SIG-M5 treated with dmso at 0.1 percent for 504 hours (cell line): ENCODE measurements around the gene KIAA1328.

ENCODE experiments used
- DNase-seq: peaks from one replicate; lab custom pipeline; 2025; ENCODE audit not compliant: unreplicated experiment; lab: John Stamatoyannopoulos, UW

The KIAA1328 gene

DNA sequence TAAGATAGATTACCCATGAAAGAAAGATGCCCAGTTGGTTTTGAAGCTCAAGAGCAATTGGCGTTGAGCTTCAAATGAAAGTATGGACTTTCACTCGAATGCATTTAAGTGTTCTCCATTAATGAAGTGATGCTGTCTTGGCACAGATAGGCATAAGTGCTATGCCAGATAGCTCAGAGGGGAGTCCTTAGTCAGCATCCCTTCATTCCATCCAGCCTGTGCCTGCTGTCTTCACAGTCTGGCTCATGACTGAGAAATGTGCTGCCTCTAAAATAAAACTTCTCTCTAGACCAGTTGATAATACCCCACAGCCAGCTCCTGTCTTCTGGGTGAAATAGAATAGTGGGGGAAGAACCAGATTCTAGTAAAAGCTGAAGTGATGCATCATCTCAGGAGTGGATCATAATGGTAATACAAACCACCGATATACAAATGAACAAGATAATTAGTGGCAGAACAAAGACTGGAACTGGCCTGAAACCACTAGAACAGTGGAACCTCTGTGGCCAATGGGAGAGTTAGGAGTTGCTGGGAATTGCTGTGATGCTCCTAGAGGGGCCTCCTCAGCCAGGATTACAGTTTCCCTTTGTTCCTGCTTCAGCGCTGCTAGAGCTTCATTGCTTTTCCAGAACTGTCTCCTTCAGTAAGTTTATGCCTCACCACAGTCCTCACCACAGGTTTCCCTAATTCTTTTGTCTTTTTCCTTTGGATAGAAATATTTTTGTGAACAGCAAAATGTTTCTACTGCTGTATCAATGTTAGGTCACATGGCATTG is 359.3 kb downstream of the KIAA1328 start:
- DNase-seq: no peak

DNA sequence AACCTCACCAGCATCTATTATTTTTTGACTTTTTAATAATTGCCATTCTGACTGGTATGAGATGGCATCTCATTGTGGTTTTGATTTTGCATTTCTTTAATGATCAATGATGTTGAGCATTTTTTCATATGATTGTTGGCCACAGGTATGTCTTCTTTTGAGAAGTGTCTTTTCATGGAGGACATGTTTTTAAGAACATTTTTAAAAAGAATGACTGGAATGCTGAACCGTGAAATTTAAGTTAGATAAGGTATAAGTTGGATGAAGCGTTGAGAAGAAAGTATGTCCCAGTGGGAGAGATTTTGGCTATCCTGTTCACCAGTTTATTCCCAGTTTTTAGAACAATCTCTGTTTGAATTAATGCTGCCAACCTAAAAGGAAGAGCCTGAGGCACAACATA is 370.8 kb downstream of the KIAA1328 start:
- DNase-seq: no peak

DNA sequence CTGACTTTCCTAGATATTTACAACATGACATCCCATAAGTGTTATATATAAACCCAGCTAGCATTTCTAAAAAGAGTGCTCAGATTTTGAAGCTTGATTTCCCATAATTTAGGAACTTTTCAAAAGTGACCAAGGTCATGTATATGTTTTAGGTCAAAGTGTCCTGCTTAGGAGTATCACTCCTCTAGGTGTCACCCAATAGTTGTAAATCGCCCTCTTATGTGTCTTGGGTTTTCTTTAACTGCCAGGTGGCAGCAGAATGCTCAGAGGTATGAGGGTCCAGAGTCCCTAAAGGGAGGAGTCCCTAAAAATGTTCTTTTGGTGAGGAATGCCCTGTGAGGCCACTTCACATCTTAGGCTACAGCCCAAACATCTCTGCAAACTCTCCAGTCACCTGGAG is 378.4 kb downstream of the KIAA1328 start:
- DNase-seq: no peak

DNA sequence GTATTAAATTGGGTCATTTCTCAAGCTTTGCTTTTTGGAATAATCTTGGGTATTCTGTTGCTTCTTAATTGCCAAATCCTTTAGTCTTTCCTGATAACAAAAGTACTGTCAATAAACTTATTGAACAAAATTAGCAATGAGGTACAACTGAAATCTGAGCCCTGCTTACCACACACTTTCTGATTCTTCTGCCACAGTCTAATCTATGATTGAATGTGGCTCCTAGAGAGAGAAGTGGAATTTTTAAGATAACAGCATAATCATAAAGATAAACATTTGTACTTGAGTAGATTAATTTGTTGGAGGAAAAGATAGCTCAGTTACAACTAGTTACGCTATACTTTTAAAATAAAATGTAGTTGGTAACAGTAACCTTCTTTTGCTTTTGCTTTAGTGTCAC is 381.9 kb downstream of the KIAA1328 start:
- DNase-seq: no peak

DNA sequence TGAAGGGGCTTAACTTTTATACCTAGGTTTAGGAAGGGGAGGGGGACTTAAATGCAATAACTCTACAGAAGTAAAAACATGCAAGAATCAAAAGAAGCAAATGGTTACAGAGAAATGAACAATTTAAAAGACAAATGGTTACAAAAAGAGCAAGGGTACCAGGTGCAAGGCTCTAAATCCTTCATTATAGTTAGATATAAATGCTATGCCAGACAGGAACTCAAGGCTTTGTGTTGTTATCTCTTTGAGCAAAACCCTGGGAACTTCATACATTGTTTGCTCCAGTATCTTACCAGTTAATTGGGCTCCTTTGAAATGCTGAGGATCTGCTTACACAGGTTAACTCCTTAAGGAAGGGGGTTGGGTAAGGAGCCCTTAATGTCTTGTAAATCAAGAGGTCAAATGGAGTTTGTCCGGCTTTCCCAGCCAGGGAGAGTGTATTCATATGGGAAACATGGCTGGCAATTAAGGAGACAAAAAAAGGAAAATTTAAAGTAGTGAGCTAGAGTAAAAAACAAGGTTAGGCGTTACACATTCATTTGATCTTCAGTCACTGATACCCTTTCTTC is 389.2 kb downstream of the KIAA1328 start:
- DNase-seq: no peak

DNA sequence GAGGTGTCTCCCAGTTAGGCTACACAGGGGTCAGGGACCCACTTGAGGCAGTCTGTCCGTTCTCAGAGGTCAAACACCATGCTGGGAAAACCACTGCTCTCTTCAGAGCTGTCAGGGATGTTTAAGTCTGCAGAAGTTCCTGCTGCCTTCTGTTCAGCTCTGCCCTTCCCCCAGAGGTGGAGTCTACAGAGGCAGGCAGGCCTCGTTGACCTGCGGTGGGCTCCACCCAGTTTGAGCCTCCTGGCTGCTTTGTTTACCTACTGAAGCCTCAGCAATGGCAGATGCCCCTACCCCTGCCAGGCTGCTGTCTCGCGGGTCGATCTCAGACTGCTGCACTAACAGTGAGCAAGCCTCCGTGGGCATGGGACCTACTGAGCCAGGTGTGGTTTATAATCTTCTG is 390.3 kb downstream of the KIAA1328 start:
- DNase-seq: no peak

DNA sequence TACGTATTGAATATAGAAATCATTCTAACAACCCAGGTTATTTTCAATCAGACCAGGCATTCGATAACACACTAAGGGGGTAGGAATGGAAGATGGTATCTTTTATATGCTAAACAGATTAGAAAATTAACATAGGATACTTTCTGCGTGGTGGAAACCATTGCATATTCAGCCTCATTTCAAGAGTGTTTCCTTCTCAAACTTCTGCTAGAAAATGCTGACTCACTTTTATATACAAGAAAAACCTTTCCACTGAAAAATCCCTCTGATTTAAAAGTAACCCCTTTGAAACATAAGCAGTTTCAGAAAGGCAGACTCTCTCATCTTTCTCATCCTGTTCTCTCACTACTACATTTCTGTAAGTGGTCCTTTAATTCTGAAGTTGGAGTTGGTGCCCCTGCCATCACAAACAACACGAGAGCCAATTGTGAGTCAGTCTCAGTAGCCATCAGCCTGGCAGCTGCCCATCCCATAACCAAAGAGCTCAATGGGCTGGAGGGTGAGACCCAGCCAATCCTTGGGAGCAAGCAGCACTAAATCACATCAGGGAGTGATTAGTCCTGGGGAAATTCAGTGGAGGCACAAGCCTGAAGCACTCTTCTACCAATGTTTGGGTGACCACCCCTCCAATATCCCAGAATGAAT is 393.5 kb downstream of the KIAA1328 start:
- DNase-seq: no peak

DNA sequence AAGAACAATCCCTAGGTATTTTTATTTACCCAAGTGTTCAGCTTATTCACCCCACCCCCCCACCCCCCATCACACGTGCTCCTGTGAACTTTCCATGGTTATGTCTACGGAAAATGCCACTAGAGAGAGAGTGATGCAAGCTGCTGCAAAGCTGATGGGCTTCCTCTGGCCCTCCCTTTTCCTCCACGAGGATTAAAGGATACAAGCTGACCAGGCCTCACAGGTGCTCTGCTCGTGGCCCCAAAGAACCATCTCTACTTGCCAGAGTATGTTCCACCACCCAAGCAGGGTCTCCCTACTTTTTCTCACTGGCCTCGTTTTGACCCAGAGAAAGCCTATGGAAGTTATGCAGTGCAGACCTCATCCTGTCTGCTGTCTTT is 394.1 kb downstream of the KIAA1328 start:
- no peak for DNase-seq

DNA sequence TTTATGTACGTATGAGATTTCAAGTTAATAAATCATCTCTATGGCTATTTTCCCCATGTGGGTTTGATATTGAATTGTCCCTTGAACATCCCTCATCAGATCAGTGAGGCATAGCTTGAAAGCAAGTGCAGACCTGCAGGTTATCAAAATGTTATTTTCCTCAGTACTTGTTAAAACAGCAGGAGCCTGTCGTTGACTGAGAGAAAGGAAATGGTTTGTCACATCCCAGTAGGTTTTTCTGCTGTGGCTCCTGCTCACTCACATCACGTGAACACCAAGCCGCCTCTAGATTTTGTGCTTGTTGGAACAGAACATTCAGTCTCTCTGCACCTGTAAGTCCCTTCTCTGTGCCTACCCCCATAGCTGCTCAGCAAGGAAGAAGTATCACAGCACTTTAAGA is 396.4 kb downstream of the KIAA1328 start:
- no peak for DNase-seq

DNA sequence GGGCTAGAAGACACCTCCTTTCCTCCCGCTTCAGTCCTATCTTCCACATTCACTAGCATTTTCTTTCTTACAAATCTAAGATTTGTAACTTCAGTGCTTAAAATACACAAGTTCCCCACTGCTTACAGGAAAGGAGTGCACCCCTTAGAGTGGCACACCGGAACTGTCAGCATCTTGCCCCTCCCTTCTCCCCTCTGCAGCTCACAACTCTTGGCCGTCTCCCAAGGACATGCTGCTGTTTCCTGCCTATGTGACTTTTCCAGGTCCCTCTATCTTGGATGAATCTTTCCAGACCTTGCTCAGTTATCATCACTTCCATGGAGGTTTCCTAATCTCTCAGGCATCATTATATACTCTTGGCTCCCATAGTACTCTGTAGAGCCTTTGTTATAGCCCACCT is 401.8 kb downstream of the KIAA1328 start:
- DNase-seq: no peak

DNA sequence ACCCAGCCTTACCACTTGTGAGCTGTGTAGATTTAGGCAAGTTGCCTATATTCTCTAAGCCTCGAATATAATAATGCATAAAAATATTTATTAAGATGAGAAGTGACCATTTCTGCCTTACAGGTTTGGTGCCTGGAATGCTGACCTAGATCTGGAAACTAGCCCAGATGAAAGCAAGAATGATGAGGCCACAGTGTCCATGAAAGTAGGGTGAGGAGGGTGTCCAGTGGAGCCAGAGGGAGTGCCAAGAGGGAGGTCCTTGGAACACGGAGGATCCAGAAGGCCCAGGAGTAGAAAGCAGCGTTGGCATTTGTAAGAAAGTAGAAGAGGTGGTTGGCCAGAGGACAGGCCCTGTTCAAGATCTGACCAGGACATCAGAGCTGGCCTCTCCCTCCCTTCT is 402.3 kb downstream of the KIAA1328 start:
- DNase-seq: no peak

DNA sequence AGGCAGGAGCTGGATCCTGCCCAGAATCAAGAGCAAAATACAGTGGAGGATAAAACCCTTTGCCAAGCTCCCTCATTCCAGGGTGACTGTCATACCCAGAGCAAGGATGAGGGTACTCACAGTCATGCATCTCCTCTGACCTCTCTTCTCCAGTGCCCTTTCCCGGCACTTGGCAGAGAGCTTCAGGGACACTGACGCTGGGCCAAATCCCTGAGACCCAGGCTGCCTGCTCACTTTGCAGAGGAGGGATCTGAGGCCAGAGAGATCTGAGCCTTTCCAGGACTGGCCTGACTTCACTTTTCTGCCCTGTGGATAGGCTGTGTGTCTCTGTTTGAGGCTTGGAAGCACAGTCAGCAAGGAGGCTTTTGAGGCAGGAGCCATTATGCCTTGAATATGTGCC is 406.7 kb downstream of the KIAA1328 start:
- no peak for DNase-seq

DNA sequence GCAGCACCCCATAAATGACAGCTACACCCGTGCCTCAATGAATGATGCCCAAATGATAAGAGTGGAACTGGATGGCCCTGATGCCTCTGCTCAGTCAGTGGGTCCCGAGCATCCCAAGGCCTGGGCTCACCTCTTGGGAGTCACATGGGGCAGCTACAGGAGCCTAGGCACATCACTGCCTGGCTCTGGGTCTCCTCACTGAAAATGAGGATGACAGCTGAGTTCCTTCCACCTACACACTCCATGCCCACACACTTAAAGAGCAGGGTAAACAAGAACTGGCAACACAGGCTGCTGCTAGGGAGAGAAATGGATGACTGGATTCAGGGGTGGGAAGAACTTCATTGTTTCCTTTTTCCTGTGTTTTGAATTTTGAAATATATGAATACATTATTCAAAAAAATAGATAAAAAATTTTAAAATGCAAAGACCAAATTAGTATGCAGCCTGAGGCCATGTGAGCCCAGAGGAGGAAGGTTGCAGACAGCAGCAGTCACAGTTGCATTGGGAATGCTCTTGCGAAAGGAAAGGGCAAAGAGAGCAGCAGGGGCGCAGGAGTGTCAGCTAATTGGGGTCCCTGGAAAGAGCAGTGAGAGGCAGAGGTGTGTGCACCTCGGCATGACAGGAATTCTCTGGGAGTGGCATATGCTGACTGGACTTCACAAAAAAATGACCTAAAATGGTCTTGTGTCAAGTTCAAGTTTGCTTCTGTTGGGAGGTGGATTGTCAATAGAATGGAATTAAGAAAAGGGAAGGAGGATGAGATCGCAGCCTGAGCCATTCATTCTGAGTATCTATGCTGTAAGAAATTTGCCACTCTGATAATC is 409.6 kb downstream of the KIAA1328 start:
- DNase-seq: no peak

DNA sequence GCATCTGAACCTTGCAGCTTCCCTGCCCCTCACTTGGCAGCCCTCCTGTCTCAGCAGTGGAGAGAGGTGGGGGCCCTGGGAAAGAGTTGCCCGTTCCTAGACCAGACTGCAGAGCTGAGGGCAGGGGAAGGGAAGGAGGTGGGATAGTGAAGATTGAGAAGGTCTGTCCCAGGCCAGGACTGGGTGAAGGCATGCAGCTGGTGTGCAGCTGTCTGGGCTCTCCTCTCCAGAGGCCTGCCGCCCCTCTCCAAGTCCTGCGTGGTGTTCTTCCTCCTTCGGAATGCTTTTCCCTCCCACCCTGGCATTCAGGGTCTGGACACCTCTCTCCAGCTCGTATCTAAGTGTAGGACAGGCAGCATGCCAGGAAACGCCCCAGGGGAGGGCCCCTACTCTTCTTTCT is 413.2 kb downstream of the KIAA1328 start:
- DNase-seq: no peak

DNA sequence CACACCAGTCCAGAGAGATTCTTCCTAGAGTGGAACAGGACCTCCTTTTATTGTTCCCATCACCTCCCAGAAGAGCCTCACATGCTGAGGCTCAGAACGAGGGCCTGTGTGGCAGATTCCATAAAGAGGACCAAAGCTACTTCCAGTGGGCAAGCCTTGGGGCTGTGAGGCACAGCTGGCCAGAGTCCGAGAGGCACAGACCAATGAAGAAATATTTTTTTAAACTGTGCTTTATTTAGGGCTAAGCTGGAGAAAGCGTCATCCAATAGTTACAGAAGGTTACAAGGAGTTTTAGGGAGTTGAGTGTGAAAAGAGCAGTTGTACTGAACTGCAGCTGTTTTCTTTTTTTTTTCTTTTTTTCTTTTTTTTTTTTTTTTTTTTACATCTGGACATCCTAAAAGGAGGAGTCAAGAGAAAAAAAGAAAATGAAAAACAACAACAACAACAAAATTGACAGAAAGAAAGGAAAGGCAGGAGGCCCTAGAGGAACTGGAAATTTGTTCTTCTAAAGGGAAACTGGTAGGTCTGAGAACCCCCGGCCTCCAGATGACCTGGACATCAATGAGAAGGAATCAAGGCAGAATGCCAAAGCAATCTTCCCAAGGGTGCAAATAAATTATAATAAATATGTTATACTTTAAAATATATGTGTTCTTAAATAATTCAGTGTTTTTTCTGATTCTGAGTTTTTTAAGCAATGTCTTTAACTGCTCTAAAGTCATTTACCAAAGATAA is 414.1 kb downstream of the KIAA1328 start:
- DNase-seq: no peak

DNA sequence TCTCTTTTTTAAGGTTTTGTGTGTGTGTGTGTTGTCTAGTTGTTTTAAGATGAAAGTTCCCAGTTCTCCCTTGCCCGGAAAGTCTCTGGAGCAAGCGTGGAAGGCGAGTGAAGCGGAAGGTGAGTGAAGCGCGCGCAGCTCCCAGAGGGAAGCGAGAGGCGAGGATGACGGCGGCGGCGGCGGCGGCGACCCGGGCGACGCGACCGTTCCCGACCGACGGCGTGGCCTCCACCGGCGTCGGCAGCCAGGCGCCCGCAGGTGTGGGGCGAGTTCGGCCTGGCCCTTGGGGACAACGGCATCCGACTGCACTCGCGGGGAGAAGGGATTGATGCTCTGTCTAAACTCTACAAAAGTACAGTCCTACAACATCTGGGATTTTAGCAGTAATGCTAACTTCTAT is 414.8 kb downstream of the KIAA1328 start:
- DNase-seq: no peak

DNA sequence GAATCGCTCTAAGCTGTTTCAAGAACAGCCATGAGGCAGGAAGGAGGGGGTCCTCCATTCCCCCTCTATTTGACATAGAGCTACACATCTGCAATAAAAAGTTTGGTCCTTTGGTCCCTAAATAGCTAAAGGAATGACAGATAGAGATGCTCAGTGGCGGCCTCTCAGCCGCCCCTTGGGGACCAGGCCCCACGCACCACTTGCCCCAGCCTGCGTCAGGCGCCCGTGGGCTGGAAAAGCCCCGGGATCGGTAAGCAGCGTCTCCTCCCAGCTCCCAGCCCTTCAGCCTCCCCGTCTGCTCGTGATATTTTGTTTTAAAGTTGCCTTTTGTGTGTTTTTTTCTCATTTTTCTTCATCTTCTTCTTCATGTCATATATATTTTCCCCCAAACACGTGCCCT is 415.7 kb downstream of the KIAA1328 start:
- no peak for DNase-seq

DNA sequence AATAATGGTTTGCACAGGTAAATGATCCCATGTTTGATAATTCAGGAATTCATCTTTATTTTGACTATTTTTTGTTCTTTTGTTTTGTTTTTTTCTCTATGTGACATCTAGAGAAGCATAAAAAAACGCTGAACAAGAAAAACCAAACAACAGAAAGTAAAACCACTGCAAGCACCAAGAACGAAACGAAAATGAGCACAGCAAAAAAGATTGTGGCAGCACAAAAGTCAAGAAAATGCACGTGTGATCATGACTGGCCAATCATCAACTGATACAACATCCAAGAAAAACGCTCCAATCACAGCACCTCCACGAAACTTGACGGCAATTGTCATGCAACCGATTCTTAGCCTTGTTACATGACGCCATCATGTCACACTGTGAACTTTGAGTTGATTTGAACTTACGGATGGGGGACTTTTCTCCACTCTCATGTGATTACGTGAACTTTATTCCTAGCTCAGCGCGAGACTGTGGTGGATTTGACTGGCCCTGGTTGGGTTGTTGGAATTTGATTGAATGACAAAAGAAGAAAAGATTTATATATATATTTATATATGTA is 417.9 kb downstream of the KIAA1328 start:
- no peak for DNase-seq

DNA sequence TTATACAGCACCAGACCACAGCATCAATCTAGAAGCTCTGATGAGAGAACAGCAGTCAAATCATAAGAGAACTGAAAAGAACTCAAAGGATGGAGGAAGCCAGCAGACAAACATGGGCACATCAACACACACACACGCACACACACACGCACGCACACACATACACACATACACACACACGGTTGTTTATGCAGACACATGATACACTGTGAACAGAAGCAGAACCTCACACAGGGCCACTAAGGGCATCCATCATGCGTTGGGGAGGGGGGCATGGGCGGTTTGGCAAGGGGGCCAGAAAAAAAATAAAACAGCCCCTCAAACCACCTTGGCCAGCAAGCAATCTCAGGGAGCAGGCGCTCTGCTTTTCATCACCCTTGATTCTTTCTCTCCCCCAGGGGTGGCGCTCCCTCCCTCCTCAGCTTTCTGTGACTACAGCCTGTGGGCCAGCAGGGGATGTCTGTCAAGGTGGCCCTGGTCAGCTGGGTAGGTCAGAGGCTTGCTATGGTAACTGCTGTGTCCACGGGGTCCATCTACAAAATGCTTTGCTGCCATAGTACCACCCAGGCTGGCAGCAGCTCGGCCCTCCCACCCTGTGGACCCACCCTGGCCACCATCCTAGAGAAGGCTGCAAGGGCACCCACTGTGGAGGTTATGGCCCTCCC is 418.7 kb downstream of the KIAA1328 start:
- DNase-seq: no peak

DNA sequence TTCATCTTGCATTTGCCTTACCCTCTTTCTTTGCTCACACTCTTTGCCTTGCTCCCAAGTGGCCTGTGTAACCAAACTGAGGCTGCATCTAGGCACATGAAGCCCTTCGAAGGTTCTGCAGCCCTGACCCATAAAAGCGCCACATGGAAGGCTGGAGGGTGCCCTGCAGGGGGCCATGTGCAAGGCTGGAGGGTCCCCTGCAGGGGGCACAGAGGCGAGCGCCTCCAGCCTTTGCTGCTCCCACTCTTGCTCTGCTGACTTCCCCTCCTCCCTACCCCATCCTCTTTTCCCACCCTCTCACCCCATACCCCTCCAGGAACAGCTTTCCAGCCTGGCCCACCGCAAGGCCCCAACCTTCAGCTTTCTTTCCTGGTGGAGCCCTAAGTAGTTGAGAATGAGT is 419.4 kb downstream of the KIAA1328 start:
- DNase-seq: no peak
